H1 (cell line): ENCODE measurements around the gene TLR7. TPM values are rescaled to one million over a fixed set of nuclear protein-coding genes. Genes with fewer than 3 reads are reported as not detected.

Source experiments
- CTCF ChIA-PET: fragments of 300-600 bp; sonication (Branson Sonifier 250); formaldehyde crosslinking; loops from one replicate; lab custom pipeline; 2021; ENCODE audit not compliant: partially characterized antibody; lab: Charles Lee
- POLR2A ChIA-PET: fragments of 300-600 bp; sonication (Branson Sonifier 250); formaldehyde crosslinking; loops from one replicate; lab custom pipeline; 2021; ENCODE audit warnings: inconsistent platforms; ENCODE audit not compliant: partially characterized antibody; lab: Charles Lee
- DNase-seq, 2 experiments: peaks; one replicate each; pipeline versions ENCODE4 v3.0.0 to v3.0.0-alpha.2; 2010 to 2022; ENCODE audit warnings: low spot score in 2 of 2, low read depth in 1 of 2, mixed read lengths in 1 of 2
- FAIRE-seq: peaks from 2 replicates; lab custom pipeline; 2011; peaks lifted over from hg19 to GRCh38; lab: Jason Lieb, UNC
- H2AFZ ChIP-seq: 2 replicates; pipeline ENCODE4 v1.8.1; 2012; ENCODE audit warnings: low read length, inconsistent platforms
- H2AK5ac ChIP-seq: 2 replicates; pipeline ENCODE4 v1.6.1; 2013; ENCODE audit warnings: low read depth, low read length
- H2BK120ac ChIP-seq: replicated peaks from 2 replicates; pipeline ENCODE3; 2013; ENCODE audit warnings: low read depth, low read length, inconsistent platforms
- H2BK12ac ChIP-seq: 2 replicates; pipeline ENCODE4 v1.6.1; 2013; ENCODE audit warnings: low read depth, low read length
- H2BK15ac ChIP-seq: 2 replicates; pipeline ENCODE4 v1.6.1; 2013; ENCODE audit warnings: low read length
- H2BK20ac ChIP-seq: 2 replicates; pipeline ENCODE4 v1.6.1; 2013; ENCODE audit warnings: low read length
- H2BK5ac ChIP-seq: 2 replicates; pipeline ENCODE4 v1.6.1; 2013; ENCODE audit warnings: low read depth, low read length
- H3K14ac ChIP-seq: 2 replicates; pipeline ENCODE4 v1.6.1; 2013; ENCODE audit warnings: inconsistent platforms; ENCODE audit not compliant: insufficient read length
- H3K18ac ChIP-seq: 2 replicates; pipeline ENCODE4 v1.6.1; 2013; ENCODE audit warnings: low read length; ENCODE audit errors: extremely low read depth
- H3K23ac ChIP-seq: 2 replicates; pipeline ENCODE4 v1.6.1; 2013; ENCODE audit warnings: inconsistent platforms; ENCODE audit not compliant: insufficient read length
- H3K23me2 ChIP-seq: 2 replicates; pipeline ENCODE4 v1.6.1; 2013; ENCODE audit warnings: low read depth, low read length
- H3K27ac ChIP-seq: 2 replicates; pipeline ENCODE4 v1.6.1; 2011; ENCODE audit warnings: low read depth, low read length, inconsistent platforms
- H3K27me3 ChIP-seq, 4 experiments: replicated peaks in 1 of 4; 1 replicate in 1 of 4; 2 replicates in 3 of 4; pipeline versions ENCODE4 v1.6.1 to v1.8.1; 2011 to 2013; ENCODE audit warnings: low read length in 3 of 4, mild to moderate bottlenecking in 3 of 4, inconsistent platforms in 2 of 4, mixed read lengths in 2 of 4, moderate library complexity in 1 of 4; ENCODE audit not compliant: control insufficient read depth in 3 of 4, insufficient read depth in 3 of 4; ENCODE audit errors: extremely low read depth in 1 of 4
- H3K36me3 ChIP-seq, 4 experiments: 2 replicates each; pipeline versions ENCODE4 v1.6.1 to v1.8.1; 2011 to 2013; ENCODE audit warnings: mild to moderate bottlenecking in 4 of 4, low read length in 3 of 4, moderate library complexity in 2 of 4, control low read depth in 1 of 4, inconsistent platforms in 1 of 4; ENCODE audit not compliant: insufficient read depth in 4 of 4, control insufficient read depth in 2 of 4
- H3K4ac ChIP-seq: replicated peaks from 2 replicates; pipeline ENCODE3; 2013; ENCODE audit warnings: low read length, low read depth, mixed read lengths, inconsistent platforms; ENCODE audit not compliant: insufficient read length
- H3K4me1 ChIP-seq, 4 experiments: replicated peaks in 1 of 4; 1 replicate in 1 of 4; 2 replicates in 3 of 4; pipeline versions ENCODE4 v1.6.1 to v1.8.1; 2011 to 2013; ENCODE audit warnings: low read length in 3 of 4, inconsistent platforms in 2 of 4, mixed read lengths in 1 of 4; ENCODE audit not compliant: insufficient read depth in 4 of 4, control insufficient read depth in 3 of 4
- H3K4me2 ChIP-seq, 2 experiments: 2 replicates each; pipeline versions ENCODE4 v1.6.1 to v1.8.1; 2011 to 2013; ENCODE audit warnings: low read depth in 2 of 2, low read length in 2 of 2, control low read depth in 1 of 2, inconsistent platforms in 1 of 2, mild to moderate bottlenecking in 1 of 2; ENCODE audit not compliant: insufficient read depth in 1 of 2
- H3K4me3 ChIP-seq, 4 experiments: fragments of 200-600, 300-600 bp in 1 of 4; sonication (generic), shearing (Covaris generic), sonication (Bioruptor Twin) in 1 of 4; 2 replicates each; pipeline versions ENCODE4 v1.5.1 to v1.8.1; 2011 to 2016; ENCODE audit warnings: low read length in 4 of 4, low read depth in 3 of 4, control low read depth in 2 of 4, inconsistent platforms in 2 of 4, mild to moderate bottlenecking in 2 of 4, mixed read lengths in 1 of 4, moderate library complexity in 1 of 4; ENCODE audit not compliant: insufficient read depth in 2 of 4; ENCODE audit errors: extremely low read depth in 1 of 4
- H3K56ac ChIP-seq: replicated peaks from 2 replicates; pipeline ENCODE3; 2013; ENCODE audit warnings: low read depth, mild to moderate bottlenecking, mixed read lengths, low read length, inconsistent platforms; ENCODE audit not compliant: insufficient read length
- H3K79me1 ChIP-seq: 2 replicates; pipeline ENCODE4 v1.6.1; 2013; ENCODE audit warnings: low read depth, low read length, control low read depth
- H3K79me2 ChIP-seq, 2 experiments: 2 replicates each; pipeline versions ENCODE4 v1.6.1 to v1.8.1; 2012 to 2013; ENCODE audit warnings: low read length in 2 of 2, mild to moderate bottlenecking in 2 of 2, inconsistent platforms in 1 of 2; ENCODE audit not compliant: insufficient read depth in 2 of 2, control insufficient read depth in 1 of 2
- H3K9ac ChIP-seq, 4 experiments: replicated peaks in 1 of 4; 1 replicate in 1 of 4; 2 replicates in 3 of 4; pipeline versions ENCODE4 v1.6.1 to v1.8.1; 2011 to 2013; ENCODE audit warnings: low read depth in 3 of 4, low read length in 3 of 4, control low read depth in 2 of 4, mild to moderate bottlenecking in 2 of 4, moderate library complexity in 2 of 4, inconsistent platforms in 1 of 4; ENCODE audit errors: extremely low read depth in 1 of 4
- H3K9me3 ChIP-seq, 2 experiments: 2 replicates each; pipeline versions ENCODE4 v1.6.1 to v1.8.1; 2012 to 2013; ENCODE audit warnings: mild to moderate bottlenecking in 2 of 2, moderate library complexity in 2 of 2, control low read depth in 1 of 2, inconsistent platforms in 1 of 2, low read depth in 1 of 2, low read length in 1 of 2, mixed read lengths in 1 of 2; ENCODE audit not compliant: insufficient read depth in 2 of 2
- H4K20me1 ChIP-seq, 2 experiments: replicated peaks in 1 of 2; 2 replicates each; pipeline versions ENCODE3 to v1.8.1; 2011 to 2013; ENCODE audit warnings: inconsistent platforms in 2 of 2, low read length in 2 of 2, mild to moderate bottlenecking in 1 of 2; ENCODE audit not compliant: insufficient read depth in 2 of 2, control insufficient read depth in 1 of 2
- H4K5ac ChIP-seq: 2 replicates; pipeline ENCODE4 v1.6.1; 2013; ENCODE audit warnings: low read length, low read depth, mixed read lengths, inconsistent platforms; ENCODE audit not compliant: insufficient read length
- H4K8ac ChIP-seq: 2 replicates; pipeline ENCODE4 v1.8.0; 2013; ENCODE audit warnings: mild to moderate bottlenecking, moderate library complexity, low read length, inconsistent platforms; ENCODE audit not compliant: insufficient read depth; ENCODE audit errors: extremely low read depth
- H4K91ac ChIP-seq: replicated peaks from 2 replicates; pipeline ENCODE3; 2013; ENCODE audit warnings: low read length, mixed read lengths, inconsistent platforms; ENCODE audit not compliant: insufficient read length
- ATF3 ChIP-seq: IDR thresholded peaks from 2 replicates; pipeline ENCODE4 v1.6.1; 2011; ENCODE audit warnings: low read depth, mild to moderate bottlenecking, low read length; ENCODE audit not compliant: insufficient read depth
- KDM4A ChIP-seq: IDR thresholded peaks from one replicate; pipeline ENCODE4 v1.7.1; 2012; ENCODE audit warnings: low read depth, mild to moderate bottlenecking, moderate library complexity, low read length, inconsistent platforms; ENCODE audit not compliant: severe bottlenecking
- MAFK ChIP-seq: IDR thresholded peaks from 2 replicates; pipeline ENCODE4 v1.6.1; 2012; ENCODE audit warnings: low read depth, mild to moderate bottlenecking, improper control_type of control experiment, low read length
- POLR2A ChIP-seq, 2 experiments: IDR thresholded peaks; 1 replicate in 1 of 2; 2 replicates in 1 of 2; pipeline ENCODE4 v1.6.1; 2011; ENCODE audit warnings: low read depth in 2 of 2, low read length in 2 of 2, mild to moderate bottlenecking in 2 of 2; ENCODE audit errors: control extremely low read depth in 1 of 2
- SP2 ChIP-seq: IDR thresholded peaks from 2 replicates; pipeline ENCODE4 v1.6.1; 2012; ENCODE audit warnings: mild to moderate bottlenecking, low read length, inconsistent platforms
- TAF1 ChIP-seq: IDR thresholded peaks from 2 replicates; pipeline ENCODE4 v1.6.1; 2011; ENCODE audit warnings: mild to moderate bottlenecking, low read depth, low read length
- USF2 ChIP-seq: IDR thresholded peaks from 2 replicates; pipeline ENCODE4 v1.6.1; 2011; ENCODE audit warnings: low read length, improper control_type of control experiment
- WGBS, 2 experiments: shearing (Covaris generic) in 1 of 2; methylation state at CpG; one replicate each; pipeline versions ENCODE4 v1.1.6 to v1.1.7; 2013 to 2015; ENCODE audit warnings: low lambda C conversion rate in 2 of 2, mixed read lengths in 2 of 2, inconsistent platforms in 1 of 2, low coverage in 1 of 2, missing lambda C conversion rate in 1 of 2; ENCODE audit not compliant: insufficient replicate concordance in 2 of 2, insufficient coverage in 1 of 2, insufficient read length in 1 of 2; ENCODE audit errors: extremely low coverage in 1 of 2, missing lambda C conversion rate in 1 of 2; 5-methylcytosine and 5-hydroxymethylcytosine counted together
- polyA plus RNA-seq, 7 experiments: library from polyadenylated mRNA; depleted of rRNA in 3 of 7; stranded (reverse) in 5 of 7; unstranded in 2 of 7; fragments of >200 nt in 5 of 7; fragments of 200-250 nt in 2 of 7; gene quantifications; 1 replicate in 5 of 7; 2 replicates in 1 of 7; 4 replicates in 1 of 7; pipeline versions ENCODE4 v1.2.1 to v1.2.3, GENCODE V29; 2011 to 2013; ENCODE audit warnings: missing spikeins in 2 of 7, mixed read lengths in 2 of 7
- total RNA-seq: library from RNA; stranded (reverse); fragmentation: NEBNext Ultra II Directional; extraction: Animal tissue kit (Norgen Biotek cat#: 25700); gene quantifications from 2 replicates; pipeline ENCODE4 v1.2.1, GENCODE V29; 2021

Gene TLR7
- total and polyA plus RNA-seq, 2 of the 8 experiments (the other 6 are each of a cell fraction or from before 2014, with no cell fraction given): 0.02 TPM; not detected in 1

GRCh38 chrX:12936947-12937346 is 70.1 kb downstream of the TLR7 start:
- ChIA-PET CTCF (no interaction called here), POLR2A (no interaction called here)
- Histone ChIP-seq H2AFZ (no peak overlapping the region), H3K27me3 (no peaks in the 10 kb centered on the region), H3K23ac (no peak overlapping the region), H2BK20ac (no peak overlapping the region), H3K4ac (no peak overlapping the region), H2BK120ac (no peak overlapping the region), H3K14ac (no peak overlapping the region), H3K23me2 (no peaks in the 10 kb centered on the region), H2BK15ac (no peak overlapping the region), H2BK12ac (no peak overlapping the region), H3K36me3 (no peaks in the 10 kb centered on the region), H4K91ac (no peak overlapping the region), H3K4me3 (no peak overlapping the region), H2AK5ac (no peak overlapping the region), H3K9ac (no peak overlapping the region), H4K20me1 (no peaks in the 10 kb centered on the region), H2BK5ac (no peak overlapping the region), H3K9me3 (no peaks in the 10 kb centered on the region; a peak in 1 of 4 replicates), H3K18ac (no peak overlapping the region), H3K27ac (no peak overlapping the region), H4K5ac (no peak overlapping the region), H3K4me2 (no peak overlapping the region), H3K79me2 (no peaks in the 10 kb centered on the region), H4K8ac (no peak overlapping the region), H3K56ac (no peak overlapping the region), H3K4me1 (no peaks in the 10 kb centered on the region), H3K79me1 (no peaks in the 10 kb centered on the region)
- no peak for FAIRE-seq
- DNase-seq: no peak
- no CpG with 5 or more reads among the region's 1 CpG for WGBS, 2 experiments
- TF ChIP-seq SP2 (no peak), TAF1 (no peak), USF2 (no peak), KDM4A (no peak), MAFK (no peak), ATF3 (no peak), POLR2A (IDR thresholded peaks at IDR 0.05; ENCODE audit: control extremely low read depth in 1 of 2, low read depth in 2 of 2, low read length in 2 of 2) (no peak)
